HepG2 (cell line): Measurements from ENCODE around the gene MSH3. TPM values are rescaled to one million over a fixed set of nuclear protein-coding genes. Genes with fewer than 3 reads are reported as not detected.

ENCODE experiments used
- ARID5B ChIP-seq: IDR thresholded peaks from 2 replicates; pipeline ENCODE4 v1.4.0; 2020; ENCODE audit warnings: mild to moderate bottlenecking, missing genetic modification reagents
- CHD4 ChIP-seq: fragments of 200-600 bp; sonication (generic); IDR thresholded peaks from 2 replicates; pipeline ENCODE4 v1.7.0; 2017; ENCODE audit warnings: mild to moderate bottlenecking, low read length, borderline replicate concordance
- GPN1 ChIP-seq: sonication (generic); formaldehyde crosslinking; IDR thresholded peaks from 2 replicates; pipeline ENCODE4 v1.5.1; 2020; ENCODE audit warnings: missing genetic modification reagents, borderline replicate concordance
- KDM2A ChIP-seq: sonication (generic); formaldehyde crosslinking; IDR thresholded peaks from 2 replicates; pipeline ENCODE4 v1.4.0; 2020; ENCODE audit warnings: low read depth, missing genetic modification reagents, borderline replicate concordance
- NAIF1 ChIP-seq: sonication (generic); formaldehyde crosslinking; IDR thresholded peaks from 2 replicates; pipeline ENCODE4 v1.5.0; 2020; ENCODE audit warnings: mild to moderate bottlenecking, missing genetic modification reagents, borderline replicate concordance
- SOX13 ChIP-seq, 3 experiments: fragments of 450-650 bp in 1 of 3; sonication (generic) in 1 of 3; formaldehyde crosslinking in 1 of 3; IDR thresholded peaks in 2 of 3; conservative IDR thresholded peaks in 1 of 3; 2 replicates each; pipeline versions ENCODE4 v1.5.0 to v1.6.1; 2016 to 2020; ENCODE audit warnings: antibody characterized with exemption in 1 of 3, mild to moderate bottlenecking in 1 of 3, missing compliant biosample characterization in 1 of 3, missing genetic modification reagents in 1 of 3, moderate library complexity in 1 of 3
- TEAD3 ChIP-seq: optimal IDR thresholded peaks from 2 replicates; pipeline ENCODE3; 2016; ENCODE audit warnings: borderline replicate concordance
- ZKSCAN8 ChIP-seq: IDR thresholded peaks from 2 replicates; pipeline ENCODE4 v1.6.1; 2016; ENCODE audit warnings: borderline replicate concordance, missing genetic modification reagents, missing compliant biosample characterization
- ZNF224 ChIP-seq: sonication (generic); formaldehyde crosslinking; IDR thresholded peaks from 2 replicates; pipeline ENCODE4 v1.5.0; 2020; ENCODE audit warnings: mild to moderate bottlenecking, missing genetic modification reagents
- ZNF570 ChIP-seq: sonication (generic); formaldehyde crosslinking; IDR thresholded peaks from 2 replicates; pipeline ENCODE4 v1.4.0; 2020; ENCODE audit warnings: mild to moderate bottlenecking, missing genetic modification reagents, borderline replicate concordance
- polyA plus RNA-seq, 8 experiments: library from polyadenylated mRNA; depleted of rRNA in 3 of 8; stranded (reverse) in 7 of 8; unstranded in 1 of 8; fragments of >200 nt; fragmentation: Illumina TruSeq in 4 of 8; extraction: Trizol in 4 of 8; gene quantifications; 2 replicates each; pipeline versions ENCODE4 v1.2.1 to v1.2.3, GENCODE V29; 2011 to 2016; ENCODE audit warnings: low read depth in 4 of 8, missing spikeins in 1 of 8, mixed read lengths in 1 of 8; ENCODE audit not compliant: insufficient read depth in 1 of 8
- total RNA-seq, 5 experiments: library from RNA; depleted of rRNA; stranded (reverse); fragments of >200 nt; fragmentation: Illumina TruSeq; extraction: Trizol; gene quantifications; 2 replicates each; pipeline ENCODE4 v1.2.3, GENCODE V29; 2016; ENCODE audit warnings: low read depth in 1 of 5

The MSH3 gene
- total and polyA plus RNA-seq, 2 of the 13 experiments (the other 11 are each of a cell fraction or from before 2014, with no cell fraction given), result 4.0 to 16.4 TPM

GRCh38 chr5:80631278-80632259 is 22.9 kb upstream of the MSH3 start (continued):
- peak; percentile 54; the same call in 1 of the 2 replicates for TF ChIP-seq ARID5B (CRISPR knock-in tag)
- TF ChIP-seq ZNF224 (CRISPR knock-in tag), result no peak
- TF ChIP-seq CHD4, result no peak
- no peak for TF ChIP-seq ZKSCAN8 (CRISPR knock-in tag)
- no peak for TF ChIP-seq ZNF570 (CRISPR knock-in tag)
- peak; percentile 22 for TF ChIP-seq TEAD3
- TF ChIP-seq KDM2A, result no peak
- TF ChIP-seq NAIF1 (CRISPR knock-in tag), result peak; percentile 31; the same call in 1 of the 2 replicates
- TF ChIP-seq GPN1 (CRISPR knock-in tag), result no peak
- TF ChIP-seq SOX13 (IDR thresholded peaks at IDR 0.05), result no peak
- TF ChIP-seq SOX13 (CRISPR knock-in tag; conservative IDR thresholded peaks at IDR 0.05 in 1 of 2, IDR thresholded peaks at IDR 0.05 in 1 of 2), result peak in 1 of 2 experiments; percentile 37; a peak in 1 of 4 replicates
